GM21825 (cell line): ENCODE results near the gene GOLGA5.

Experiments used
- ATAC-seq: cut with Tn5 transposase; IDR thresholded peaks from one replicate; pipeline ENCODE4 v1.9.1; 2021; ENCODE audit warnings: mild to moderate bottlenecking, moderate library complexity; ENCODE audit not compliant: unreplicated experiment

The GOLGA5 gene

DNA sequence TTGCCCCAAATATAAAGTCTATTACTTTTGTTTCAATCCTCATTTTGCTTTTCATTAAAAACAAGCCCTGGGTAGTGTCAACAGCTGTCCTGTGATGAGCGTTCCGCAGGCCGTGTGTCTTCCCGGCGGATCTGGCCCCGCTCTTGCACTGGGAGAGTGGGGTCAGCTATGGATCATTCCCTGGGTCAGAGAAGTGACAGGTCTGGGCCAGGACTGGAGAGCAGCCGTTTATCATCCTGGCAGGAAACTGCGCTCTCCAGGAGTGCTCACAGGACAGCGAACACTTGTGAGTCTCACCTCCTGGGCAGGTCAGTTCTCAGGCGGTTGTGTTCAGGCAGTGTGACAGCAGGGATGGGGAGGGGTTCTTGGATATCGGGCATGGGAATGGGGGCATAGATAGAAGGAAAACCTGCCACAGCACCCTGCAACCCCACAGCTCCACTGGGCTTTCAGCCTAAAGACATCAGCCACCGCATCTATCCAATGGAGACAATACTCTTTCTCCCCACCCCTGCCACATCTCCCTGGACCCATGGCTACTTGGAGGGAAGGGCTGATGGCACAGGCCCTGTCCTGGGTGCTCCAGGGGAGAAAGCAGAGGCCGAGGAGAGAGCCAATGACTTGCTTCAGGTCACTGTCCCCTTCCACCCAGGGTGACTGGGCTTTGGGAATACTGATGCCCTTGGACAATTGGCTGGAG, 81.0 kb downstream of the GOLGA5 start:
- ATAC-seq: no peak

DNA sequence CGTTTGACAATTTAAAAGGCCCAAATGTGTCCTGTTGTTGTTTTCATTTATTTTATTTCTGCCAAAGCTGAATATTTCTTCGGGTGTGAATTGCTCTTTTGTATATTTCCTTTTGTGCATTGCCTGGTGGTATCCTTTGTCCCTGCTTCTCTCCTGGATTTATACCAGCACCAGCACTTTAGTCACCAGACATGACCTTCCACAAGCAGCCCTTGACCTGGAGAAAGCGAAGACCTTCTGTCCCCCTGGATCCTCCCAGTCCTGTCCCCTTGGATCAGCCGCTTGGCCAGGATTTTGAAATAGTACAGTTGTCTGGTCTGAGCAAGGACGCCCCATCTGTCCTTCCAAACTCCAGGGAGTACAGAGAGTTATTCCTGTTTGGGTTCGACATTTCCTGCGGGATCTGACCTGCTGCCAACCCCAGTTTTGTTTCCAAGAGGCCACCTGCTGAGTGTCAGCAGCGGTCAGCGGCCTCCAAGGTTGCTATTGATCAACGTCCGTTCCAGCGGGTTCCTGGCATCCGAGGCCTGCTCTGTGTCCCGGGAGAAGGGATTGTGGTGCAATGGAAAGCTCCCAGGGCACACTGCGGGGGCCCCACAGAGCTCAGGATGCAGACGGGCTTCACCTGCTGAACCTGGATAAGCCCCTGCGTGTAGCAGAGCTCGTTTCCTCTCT, 83.8 kb downstream of the GOLGA5 start:
- ATAC-seq: no peak

GRCh38 chr14:92880351-92880750, 86.2 kb downstream of the GOLGA5 start:
- ATAC-seq: no peak

DNA sequence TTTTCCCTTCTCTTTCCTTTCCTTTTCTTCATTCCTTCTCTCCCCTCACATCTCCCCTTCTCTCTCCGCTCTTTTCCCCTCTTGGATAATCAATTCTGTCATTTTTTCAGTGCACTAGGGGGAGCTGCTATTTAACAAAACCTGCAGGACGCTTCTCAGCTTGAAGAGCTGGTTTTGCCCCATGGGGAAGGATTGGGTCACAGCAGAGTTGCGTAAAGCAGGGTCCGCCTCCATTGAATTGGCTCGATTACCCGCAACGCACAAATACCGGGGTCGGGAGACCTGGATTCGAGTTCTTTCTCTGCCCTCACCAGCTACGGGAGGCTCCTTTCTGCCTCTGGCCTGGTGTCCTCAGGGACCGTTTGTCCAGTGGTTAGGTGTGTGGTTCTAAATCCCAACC, 86.7 kb downstream of the GOLGA5 start:
- ATAC-seq: no peak

GRCh38 chr14:92883066-92883465, 89.0 kb downstream of the GOLGA5 start:
- no peak for ATAC-seq

- no peak for ATAC-seq
Measured at GRCh38 chr14:92884410-92884809, 90.3 kb downstream of the GOLGA5 start.

DNA sequence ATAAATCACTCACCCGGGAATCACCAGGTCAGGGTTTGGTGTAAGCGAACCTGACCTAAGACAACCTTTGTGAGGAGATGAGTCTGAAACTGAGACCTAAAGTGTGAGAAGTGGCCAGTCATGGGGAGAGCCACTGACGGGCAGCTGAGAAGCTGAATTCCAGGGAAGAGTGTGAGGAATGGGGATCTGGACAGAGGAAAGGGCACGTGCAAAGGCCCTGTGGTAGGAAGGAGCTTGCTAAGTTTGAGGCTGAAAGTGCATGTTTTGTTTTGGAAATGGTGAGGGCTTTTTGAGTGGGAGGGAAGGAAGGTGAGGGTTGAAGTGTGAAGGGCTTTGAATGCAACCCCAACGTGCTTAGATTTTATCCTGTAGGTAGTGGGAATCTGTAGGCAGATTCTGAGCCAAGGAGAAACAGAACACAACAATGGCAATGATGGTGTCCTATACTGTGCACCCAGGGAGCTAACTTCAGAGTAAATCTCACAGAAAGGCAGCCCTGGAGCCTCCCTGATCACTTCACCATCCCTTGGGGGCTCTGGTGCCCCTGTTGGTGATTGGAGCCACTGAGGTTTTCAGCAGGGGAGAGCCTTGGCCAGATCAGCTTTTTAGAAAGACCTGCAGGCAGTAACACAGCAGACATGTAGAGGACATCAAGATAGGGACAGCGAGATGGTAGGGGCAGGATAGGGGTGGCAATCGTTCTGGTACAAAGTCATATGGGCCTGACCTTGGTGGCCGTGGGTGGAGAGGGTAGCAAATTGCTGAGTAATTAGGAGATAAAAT, 91.4 kb downstream of the GOLGA5 start:
- ATAC-seq: no peak

GRCh38 chr14:92886337-92886736, 92.2 kb downstream of the GOLGA5 start:
- no peak for ATAC-seq

DNA sequence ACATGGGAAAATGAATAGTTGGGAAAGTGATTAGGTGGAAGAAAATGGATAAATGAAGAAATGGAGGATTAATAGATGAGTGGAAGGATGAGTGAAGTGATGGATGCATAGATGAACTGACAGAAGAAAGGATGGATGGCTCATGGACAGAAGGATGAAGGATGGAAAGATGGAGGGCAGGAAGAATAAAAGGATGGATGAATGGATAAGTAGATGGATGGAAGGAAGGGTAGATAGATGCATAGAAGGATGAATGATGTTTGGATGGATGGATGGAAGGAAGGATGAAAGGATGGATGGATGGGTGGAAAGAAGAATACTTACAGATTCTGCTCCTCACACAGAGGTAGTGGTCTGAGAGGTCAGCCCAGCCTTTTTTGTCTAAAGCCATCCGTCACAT, 93.1 kb downstream of the GOLGA5 start:
- ATAC-seq: no peak

- no peak for ATAC-seq
Measured at GRCh38 chr14:92888896-92889295, 94.8 kb downstream of the GOLGA5 start.
